ENCODE measurements around the gene PFKFB1. TPM values are rescaled to one million over a fixed set of nuclear protein-coding genes. Genes with fewer than 3 reads are reported as not detected.

PFKFB1 gene
- total RNA-seq (2022) (0.27 and 0.37 TPM in 2 replicates), Bru-seq, nascent RNA (percentile 31 among the genes with signal in this experiment), BruChase-seq, experiment 1, labeled RNA remaining after a 6-hour chase (percentile 35 among the genes with signal in this experiment), BruChase-seq, experiment 2, labeled RNA remaining after a 2-hour chase (percentile 40 among the genes with signal in this experiment)
- long read RNA-seq, partial matches to known transcripts: 0 of 1 reads
- long read RNA-seq, other reads (novel, unspliced or antisense): 1 of 1 reads

DNA sequence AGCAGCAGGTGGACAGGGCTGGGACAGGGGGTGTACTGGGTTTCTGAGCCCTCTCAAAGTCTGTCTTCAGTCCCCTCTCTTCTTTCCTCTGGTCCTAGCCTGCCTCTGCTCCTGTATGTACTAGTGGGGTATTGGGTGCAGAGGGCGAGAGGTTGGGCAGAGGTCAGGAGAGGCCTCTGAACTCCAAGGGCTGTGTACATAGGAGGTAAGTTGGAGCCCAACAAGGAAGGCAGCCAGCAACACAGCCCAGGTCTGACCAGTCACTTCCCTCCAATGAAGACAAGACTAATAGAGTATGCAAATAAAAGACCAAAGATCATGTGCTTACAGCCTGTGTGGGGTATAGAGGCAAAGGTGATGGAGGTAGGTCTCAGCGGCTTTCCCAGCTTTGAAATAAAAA, at the start of gene PFKFB1:
TSS of gene PFKFB1 (minus strand) at position 90 of the 400 bp plus-strand sequence. CDS start 181 bp downstream, outside the sequence.
- intact Hi-C loops (cut with micrococcal nuclease): no loop called here
- POLR2A ChIA-PET: no interaction called here
- Mint-ChIP-seq H3K9me3 (ENCODE audit: unreplicated experiment) (no peaks in the 10 kb centered on the region), H3K27ac (ENCODE audit: low read depth, unreplicated experiment) (no peak within 1 kb of the TSS), H3K36me3 (ENCODE audit: insufficient read depth, unreplicated experiment) (no peaks in the 10 kb centered on the region), H3K27me3 (ENCODE audit: insufficient read depth, unreplicated experiment) (peaks cover 62% of the 10 kb centered on the region), H3K4me3 (ENCODE audit: unreplicated experiment) (no peak within 1 kb of the TSS), H3K4me1 (ENCODE audit: insufficient read depth, unreplicated experiment) (no peaks in the 10 kb centered on the region)
- CTCF ChIA-PET: no interaction called here
- DNase-seq (ENCODE audit: unreplicated experiment): no peak
- no TSS peak for BruUV-seq (replicated peaks)
- TF ChIP-seq, protein P1, sequence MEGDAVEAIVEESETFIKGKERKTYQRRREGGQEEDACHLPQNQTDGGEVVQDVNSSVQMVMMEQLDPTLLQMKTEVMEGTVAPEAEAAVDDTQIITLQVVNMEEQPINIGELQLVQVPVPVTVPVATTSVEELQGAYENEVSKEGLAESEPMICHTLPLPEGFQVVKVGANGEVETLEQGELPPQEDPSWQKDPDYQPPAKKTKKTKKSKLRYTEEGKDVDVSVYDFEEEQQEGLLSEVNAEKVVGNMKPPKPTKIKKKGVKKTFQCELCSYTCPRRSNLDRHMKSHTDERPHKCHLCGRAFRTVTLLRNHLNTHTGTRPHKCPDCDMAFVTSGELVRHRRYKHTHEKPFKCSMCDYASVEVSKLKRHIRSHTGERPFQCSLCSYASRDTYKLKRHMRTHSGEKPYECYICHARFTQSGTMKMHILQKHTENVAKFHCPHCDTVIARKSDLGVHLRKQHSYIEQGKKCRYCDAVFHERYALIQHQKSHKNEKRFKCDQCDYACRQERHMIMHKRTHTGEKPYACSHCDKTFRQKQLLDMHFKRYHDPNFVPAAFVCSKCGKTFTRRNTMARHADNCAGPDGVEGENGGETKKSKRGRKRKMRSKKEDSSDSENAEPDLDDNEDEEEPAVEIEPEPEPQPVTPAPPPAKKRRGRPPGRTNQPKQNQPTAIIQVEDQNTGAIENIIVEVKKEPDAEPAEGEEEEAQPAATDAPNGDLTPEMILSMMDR (IDR thresholded peaks at IDR 0.05; ENCODE audit: unreplicated experiment): no peak

DNA sequence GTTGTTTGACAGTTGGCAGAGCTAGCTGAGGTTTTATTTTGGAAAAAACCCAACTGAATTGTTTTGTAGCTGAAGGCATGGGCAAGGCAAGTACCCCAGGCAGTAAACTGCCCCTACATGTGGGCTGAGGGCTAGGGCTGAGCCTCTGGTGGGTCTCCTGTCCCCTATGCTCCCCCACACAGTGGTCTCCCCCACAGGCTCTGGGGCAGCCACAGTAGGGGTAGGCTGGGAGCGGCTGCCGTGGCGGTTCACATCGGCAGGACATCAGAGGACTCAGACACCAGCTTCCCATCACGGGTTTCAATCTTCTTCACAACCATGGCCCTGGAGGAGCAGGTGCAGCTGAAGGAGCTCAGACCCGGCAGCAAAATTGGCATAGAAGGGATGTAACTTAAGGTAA, 47.5 kb upstream of the PFKFB1 start:
- no peak overlapping the region for H3K4me3 Mint-ChIP-seq (ENCODE audit: unreplicated experiment)
- no peaks in the 10 kb centered on the region for H3K27me3 Mint-ChIP-seq (ENCODE audit: insufficient read depth, unreplicated experiment)
- ChIA-PET POLR2A (no interaction called here), CTCF (interaction anchor here (0.6 kb wide), 2 partner anchors 16 to 496 kb away, joined by 3 read pairs; no protein-coding TSS in a partner anchor)
- H3K27ac Mint-ChIP-seq (ENCODE audit: low read depth, unreplicated experiment): no peak overlapping the region
- no peaks in the 10 kb centered on the region for H3K36me3 Mint-ChIP-seq (ENCODE audit: insufficient read depth, unreplicated experiment)
- intact Hi-C loops (cut with micrococcal nuclease): no loop called here
- H3K4me1 Mint-ChIP-seq (ENCODE audit: insufficient read depth, unreplicated experiment): no peaks in the 10 kb centered on the region
- no peaks in the 10 kb centered on the region for H3K9me3 Mint-ChIP-seq (ENCODE audit: unreplicated experiment)
- no peak for DNase-seq (ENCODE audit: unreplicated experiment)
- no TSS peak for BruUV-seq (replicated peaks)
- TF ChIP-seq, protein P1 (IDR thresholded peaks at IDR 0.05; ENCODE audit: unreplicated experiment): no peak

DNA sequence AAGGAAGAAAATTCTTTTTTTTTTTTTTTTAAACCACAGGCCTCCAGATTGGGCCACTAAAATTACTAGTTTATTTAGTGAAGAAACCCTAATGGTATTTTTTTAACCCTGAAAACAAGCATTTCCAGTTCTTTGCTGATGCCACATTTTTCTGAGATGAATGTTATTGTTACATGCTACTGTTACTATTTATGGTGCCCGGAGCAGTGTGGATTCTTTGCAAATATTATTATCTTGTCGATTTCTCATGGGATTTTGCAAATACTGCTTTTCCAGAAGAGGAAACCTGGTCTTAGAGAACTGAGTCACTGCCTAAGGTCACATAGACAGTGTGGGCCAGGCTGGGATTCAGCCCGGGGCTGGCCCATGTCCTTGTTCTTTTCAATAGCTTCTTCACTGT, 45.5 kb upstream of the PFKFB1 start:
- CTCF ChIA-PET: interaction anchor here (0.6 kb wide), 1 partner anchor 982 kb away, joined by 3 read pairs; no protein-coding TSS in a partner anchor
- intact Hi-C loops (cut with micrococcal nuclease): no loop called here
- H3K27me3 Mint-ChIP-seq (ENCODE audit: insufficient read depth, unreplicated experiment): no peaks in the 10 kb centered on the region
- DNase-seq (ENCODE audit: unreplicated experiment): no peak
- no peak overlapping the region for H3K27ac Mint-ChIP-seq (ENCODE audit: low read depth, unreplicated experiment)
- TF ChIP-seq, protein P1 (IDR thresholded peaks at IDR 0.05; ENCODE audit: unreplicated experiment): no peak
- no peaks in the 10 kb centered on the region for H3K36me3 Mint-ChIP-seq (ENCODE audit: insufficient read depth, unreplicated experiment)
- no peaks in the 10 kb centered on the region for H3K4me1 Mint-ChIP-seq (ENCODE audit: insufficient read depth, unreplicated experiment)
- POLR2A ChIA-PET: no interaction called here
- H3K4me3 Mint-ChIP-seq (ENCODE audit: unreplicated experiment): no peak overlapping the region
- H3K9me3 Mint-ChIP-seq (ENCODE audit: unreplicated experiment): no peaks in the 10 kb centered on the region
- no TSS peak for BruUV-seq (replicated peaks)

DNA sequence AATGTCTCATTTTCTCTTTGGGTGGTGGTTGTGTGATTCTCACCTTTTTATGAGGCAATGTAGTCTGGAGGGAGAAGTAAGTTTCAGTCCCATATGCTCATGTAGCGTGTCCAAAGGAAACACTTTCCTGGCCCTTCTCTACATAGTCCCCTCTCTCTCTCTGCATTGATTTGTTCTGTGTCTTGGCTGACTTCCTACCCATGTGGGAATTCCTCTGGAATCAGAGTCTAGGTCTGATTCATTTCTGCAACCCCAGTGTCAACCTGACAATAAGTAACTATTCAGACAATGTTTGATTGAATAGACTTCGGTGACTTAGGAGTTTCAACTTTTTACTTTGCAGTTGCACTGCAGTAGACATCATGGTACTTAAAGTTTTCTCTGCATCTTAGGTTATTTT, 39.4 kb upstream of the PFKFB1 start:
- H3K4me3 Mint-ChIP-seq (ENCODE audit: unreplicated experiment): no peak overlapping the region
- no peak overlapping the region for H3K27ac Mint-ChIP-seq (ENCODE audit: low read depth, unreplicated experiment)
- ChIA-PET POLR2A (no interaction called here), CTCF (no interaction called here)
- H3K4me1 Mint-ChIP-seq (ENCODE audit: insufficient read depth, unreplicated experiment): no peaks in the 10 kb centered on the region
- DNase-seq (ENCODE audit: unreplicated experiment): no peak
- H3K9me3 Mint-ChIP-seq (ENCODE audit: unreplicated experiment): no peaks in the 10 kb centered on the region
- no peaks in the 10 kb centered on the region for H3K36me3 Mint-ChIP-seq (ENCODE audit: insufficient read depth, unreplicated experiment)
- TF ChIP-seq, protein P1 (IDR thresholded peaks at IDR 0.05; ENCODE audit: unreplicated experiment): no peak
- H3K27me3 Mint-ChIP-seq (ENCODE audit: insufficient read depth, unreplicated experiment): peaks cover 36% of the 10 kb centered on the region
- intact Hi-C loops (cut with micrococcal nuclease): no loop called here
- no TSS peak for BruUV-seq (replicated peaks)
